ENCODE measurements around the gene NMRAL1.

GRCh38 chr16:4481963-4482362, 7.5 kb upstream of the NMRAL1 start:
- no peak for TF ChIP-seq CREB1 (CRISPR knock-in tag; IDR thresholded peaks at IDR 0.05; ENCODE audit: low read depth)
- TF ChIP-seq CTCF (conservative IDR thresholded peaks at IDR 0.05; ENCODE audit: low read depth in 2 of 2) = no peak
- no peak for TF ChIP-seq ZNF462 (CRISPR knock-in tag; IDR thresholded peaks at IDR 0.05)
- TF ChIP-seq, protein P1, sequence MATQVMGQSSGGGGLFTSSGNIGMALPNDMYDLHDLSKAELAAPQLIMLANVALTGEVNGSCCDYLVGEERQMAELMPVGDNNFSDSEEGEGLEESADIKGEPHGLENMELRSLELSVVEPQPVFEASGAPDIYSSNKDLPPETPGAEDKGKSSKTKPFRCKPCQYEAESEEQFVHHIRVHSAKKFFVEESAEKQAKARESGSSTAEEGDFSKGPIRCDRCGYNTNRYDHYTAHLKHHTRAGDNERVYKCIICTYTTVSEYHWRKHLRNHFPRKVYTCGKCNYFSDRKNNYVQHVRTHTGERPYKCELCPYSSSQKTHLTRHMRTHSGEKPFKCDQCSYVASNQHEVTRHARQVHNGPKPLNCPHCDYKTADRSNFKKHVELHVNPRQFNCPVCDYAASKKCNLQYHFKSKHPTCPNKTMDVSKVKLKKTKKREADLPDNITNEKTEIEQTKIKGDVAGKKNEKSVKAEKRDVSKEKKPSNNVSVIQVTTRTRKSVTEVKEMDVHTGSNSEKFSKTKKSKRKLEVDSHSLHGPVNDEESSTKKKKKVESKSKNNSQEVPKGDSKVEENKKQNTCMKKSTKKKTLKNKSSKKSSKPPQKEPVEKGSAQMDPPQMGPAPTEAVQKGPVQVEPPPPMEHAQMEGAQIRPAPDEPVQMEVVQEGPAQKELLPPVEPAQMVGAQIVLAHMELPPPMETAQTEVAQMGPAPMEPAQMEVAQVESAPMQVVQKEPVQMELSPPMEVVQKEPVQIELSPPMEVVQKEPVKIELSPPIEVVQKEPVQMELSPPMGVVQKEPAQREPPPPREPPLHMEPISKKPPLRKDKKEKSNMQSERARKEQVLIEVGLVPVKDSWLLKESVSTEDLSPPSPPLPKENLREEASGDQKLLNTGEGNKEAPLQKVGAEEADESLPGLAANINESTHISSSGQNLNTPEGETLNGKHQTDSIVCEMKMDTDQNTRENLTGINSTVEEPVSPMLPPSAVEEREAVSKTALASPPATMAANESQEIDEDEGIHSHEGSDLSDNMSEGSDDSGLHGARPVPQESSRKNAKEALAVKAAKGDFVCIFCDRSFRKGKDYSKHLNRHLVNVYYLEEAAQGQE (IDR thresholded peaks at IDR 0.05; ENCODE audit: unreplicated experiment) = no peak
- no peak for TF ChIP-seq EZH2 (IDR thresholded peaks at IDR 0.05; ENCODE audit: low read depth, unreplicated experiment)
- TF ChIP-seq EZH2phosphoT487 (IDR thresholded peaks at IDR 0.05; ENCODE audit: unreplicated experiment) = no peak
- TF ChIP-seq POLR2AphosphoS5 (IDR thresholded peaks at IDR 0.05; ENCODE audit: low read depth) = no peak
- no peak for TF ChIP-seq ETS1 (IDR thresholded peaks at IDR 0.05)
- TF ChIP-seq STAT1 (IDR thresholded peaks at IDR 0.05; ENCODE audit: unreplicated experiment) = no peak
- no peak for TF ChIP-seq ZNF114 (CRISPR knock-in tag; IDR thresholded peaks at IDR 0.05)

Measured in GM23338 (cell line).